H1 (cell line): ENCODE measurements around the gene NOL3. TPM values are rescaled to one million over a fixed set of nuclear protein-coding genes. Genes with fewer than 3 reads are reported as not detected.
A peak's percentile ranks its signal among the peaks of the same experiment; 100 is the strongest.

Experiments
- BRCA1 ChIP-seq: IDR thresholded peaks from 2 replicates; pipeline ENCODE4 v1.6.1; 2012; ENCODE audit warnings: low read depth, low read length, improper control_type of control experiment
- CHD2 ChIP-seq: IDR thresholded peaks from 2 replicates; pipeline ENCODE4 v1.6.1; 2012; ENCODE audit warnings: low read length, improper control_type of control experiment
- CREB1 ChIP-seq: IDR thresholded peaks from 2 replicates; pipeline ENCODE4 v1.6.1; 2012; ENCODE audit warnings: inconsistent platforms
- FOSL1 ChIP-seq: IDR thresholded peaks from 2 replicates; pipeline ENCODE4 v1.6.1; 2011; ENCODE audit warnings: mild to moderate bottlenecking, low read depth, low read length, moderate library complexity; ENCODE audit not compliant: insufficient read depth
- GTF2F1 ChIP-seq: IDR thresholded peaks from 2 replicates; pipeline ENCODE4 v1.6.1; 2012; ENCODE audit warnings: low read depth, low read length, improper control_type of control experiment, borderline replicate concordance
- HDAC2 ChIP-seq, 2 experiments: fragments of 300-600 bp in 1 of 2; sonication (generic) in 1 of 2; IDR thresholded peaks; 2 replicates each; pipeline ENCODE4 v1.6.1; 2011 to 2012; ENCODE audit warnings: low read depth in 2 of 2, low read length in 2 of 2, mild to moderate bottlenecking in 2 of 2, moderate library complexity in 2 of 2, borderline replicate concordance in 1 of 2, inconsistent platforms in 1 of 2
- JUN ChIP-seq: IDR thresholded peaks from 2 replicates; pipeline ENCODE4 v1.6.1; 2011; ENCODE audit warnings: low read depth, mild to moderate bottlenecking, improper control_type of control experiment, low read length
- KDM1A ChIP-seq: fragments of 200-600, 300-600 bp; sonication (generic); IDR thresholded peaks from 2 replicates; pipeline ENCODE4 v1.7.1; 2016; ENCODE audit warnings: mild to moderate bottlenecking, low read length, borderline replicate concordance
- NANOG ChIP-seq: IDR thresholded peaks from 2 replicates; pipeline ENCODE4 v1.6.1; 2011; ENCODE audit warnings: low read length, low read depth, mild to moderate bottlenecking, inconsistent platforms; ENCODE audit not compliant: insufficient read depth, poor library complexity, severe bottlenecking
- NRF1 ChIP-seq: IDR thresholded peaks from 2 replicates; pipeline ENCODE4 v1.6.1; 2011; ENCODE audit warnings: mild to moderate bottlenecking, low read depth, low read length, improper control_type of control experiment
- POLR2A ChIP-seq, 2 experiments: IDR thresholded peaks; 1 replicate in 1 of 2; 2 replicates in 1 of 2; pipeline ENCODE4 v1.6.1; 2011; ENCODE audit warnings: low read depth in 2 of 2, low read length in 2 of 2, mild to moderate bottlenecking in 2 of 2; ENCODE audit errors: control extremely low read depth in 1 of 2
- POU5F1 ChIP-seq: IDR thresholded peaks from 2 replicates; pipeline ENCODE4 v1.6.1; 2011; ENCODE audit warnings: low read depth, mild to moderate bottlenecking, low read length, moderate library complexity
- RAD21 ChIP-seq, 2 experiments: IDR thresholded peaks in 1 of 2; conservative IDR thresholded peaks in 1 of 2; 2 replicates each; pipeline ENCODE4 v1.6.1; 2011; ENCODE audit warnings: low read depth in 2 of 2, low read length in 2 of 2, improper control_type of control experiment in 1 of 2, inconsistent platforms in 1 of 2, mild to moderate bottlenecking in 1 of 2, moderate library complexity in 1 of 2
- RNF2 ChIP-seq: fragments of 200-900, 300-1000 bp; sonication (generic); IDR thresholded peaks from 2 replicates; pipeline ENCODE4 v1.7.1; 2016; ENCODE audit warnings: borderline replicate concordance, low read depth, mild to moderate bottlenecking, antibody characterized with exemption, low read length; ENCODE audit not compliant: poor library complexity, severe bottlenecking; ENCODE audit errors: missing control alignments
- SAP30 ChIP-seq: fragments of 300-600 bp; sonication (generic); IDR thresholded peaks from 2 replicates; pipeline ENCODE4 v1.7.1; 2012; ENCODE audit warnings: low read length, moderate library complexity, mild to moderate bottlenecking, inconsistent platforms; ENCODE audit not compliant: insufficient read depth, insufficient replicate concordance
- SIN3A ChIP-seq, 2 experiments: IDR thresholded peaks in 1 of 2; conservative IDR thresholded peaks in 1 of 2; 2 replicates each; pipeline ENCODE4 v1.6.1; 2011 to 2012; ENCODE audit warnings: low read length in 2 of 2, improper control_type of control experiment in 1 of 2, low read depth in 1 of 2, mild to moderate bottlenecking in 1 of 2
- SP1 ChIP-seq: IDR thresholded peaks from 2 replicates; pipeline ENCODE4 v1.6.1; 2011; ENCODE audit warnings: low read depth, low read length
- TAF1 ChIP-seq: IDR thresholded peaks from 2 replicates; pipeline ENCODE4 v1.6.1; 2011; ENCODE audit warnings: mild to moderate bottlenecking, low read depth, low read length
- TBP ChIP-seq: IDR thresholded peaks from 2 replicates; pipeline ENCODE4 v1.6.1; 2011; ENCODE audit warnings: low read depth, low read length, improper control_type of control experiment
- polyA plus RNA-seq, 7 experiments: library from polyadenylated mRNA; depleted of rRNA in 3 of 7; stranded (reverse) in 5 of 7; unstranded in 2 of 7; fragments of >200 nt in 5 of 7; fragments of 200-250 nt in 2 of 7; gene quantifications; 1 replicate in 5 of 7; 2 replicates in 1 of 7; 4 replicates in 1 of 7; pipeline versions ENCODE4 v1.2.1 to v1.2.3, GENCODE V29; 2011 to 2013; ENCODE audit warnings: missing spikeins in 2 of 7, mixed read lengths in 2 of 7
- total RNA-seq: library from RNA; stranded (reverse); fragmentation: NEBNext Ultra II Directional; extraction: Animal tissue kit (Norgen Biotek cat#: 25700); gene quantifications from 2 replicates; pipeline ENCODE4 v1.2.1, GENCODE V29; 2021
- TF ChIP-seq, protein P1 (sequence below): IDR thresholded peaks from 2 replicates; pipeline ENCODE4 v1.6.1; 2012; ENCODE audit warnings: inconsistent platforms
- TF ChIP-seq, protein P2 (sequence below): IDR thresholded peaks from 2 replicates; pipeline ENCODE4 v1.6.1; 2012; ENCODE audit warnings: low read length, inconsistent platforms

The NOL3 gene
- total and polyA plus RNA-seq, 2 of the 8 experiments (the other 6 are each of a cell fraction or from before 2014, with no cell fraction given) = 2.2 to 4.6 TPM

DNA sequence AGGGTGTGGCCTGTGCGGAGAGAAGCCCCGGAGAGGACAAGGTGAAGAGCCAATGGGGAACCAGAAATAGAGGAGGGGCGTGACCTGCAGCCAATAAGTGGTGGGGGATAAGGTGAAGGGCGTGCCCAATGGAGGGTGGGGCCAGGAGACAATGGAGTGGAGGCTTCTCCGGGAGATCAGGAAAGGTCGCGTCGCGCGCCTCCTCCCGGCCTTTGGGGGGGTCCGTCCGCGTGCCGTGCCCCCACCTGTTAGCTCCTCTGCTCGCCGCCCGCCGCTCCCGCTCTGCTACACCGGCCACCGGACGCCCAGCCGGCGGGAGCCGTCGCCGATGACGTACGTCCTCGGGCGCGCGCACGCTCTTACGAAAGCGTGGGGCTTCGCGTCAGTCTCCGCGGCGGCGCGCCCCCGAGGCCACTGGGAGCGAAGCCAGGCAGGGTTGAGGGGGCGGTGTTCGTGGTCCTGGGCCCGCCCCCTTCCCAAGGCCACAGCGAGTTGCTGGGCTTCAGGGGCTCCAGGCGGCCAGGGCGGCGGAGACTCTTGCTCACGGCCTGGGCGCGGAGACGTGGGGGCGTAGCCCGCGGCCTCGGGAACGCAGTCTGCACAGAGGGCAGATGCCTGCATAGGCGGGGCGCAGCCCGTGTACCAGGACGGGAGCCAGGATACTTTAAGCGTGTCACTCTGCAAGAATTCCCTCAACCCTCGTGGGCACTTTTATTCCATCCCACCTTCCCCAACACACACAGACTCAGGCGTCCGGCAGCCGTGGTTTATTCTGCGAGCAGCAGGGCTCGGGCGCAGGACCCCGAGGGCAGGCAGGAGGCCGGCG lies 13.5 kb downstream of the NOL3 start, which contains the start of gene MATCAP1 (continued):
- TF ChIP-seq HDAC2 (IDR thresholded peaks at IDR 0.05; ENCODE audit: borderline replicate concordance in 1 of 2, low read depth in 2 of 2, low read length in 2 of 2) (no peak), SIN3A (conservative IDR thresholded peaks at IDR 0.05 in 1 of 2, IDR thresholded peaks at IDR 0.05 in 1 of 2; ENCODE audit: low read depth in 1 of 2, low read length in 2 of 2) (peak in 1 of 2 experiments; percentile 16; a peak in 1 of 4 replicates), RNF2 (no peak), POU5F1 (no peak), TAF1 (peak; percentile 62), NRF1 (no peak), CREB1 (peak; percentile 95), POLR2A (IDR thresholded peaks at IDR 0.05; ENCODE audit: control extremely low read depth in 1 of 2, low read depth in 2 of 2, low read length in 2 of 2) (peak in 1 of 2 experiments; percentile 79; a peak in 2 of 3 replicates), JUN (no peak), GTF2F1 (no peak), CHD2 (peak; percentile 88), KDM1A (no peak), BRCA1 (no peak), SP1 (peak; percentile 98), SAP30 (no peak), FOSL1 (no peak), TBP (no peak; the same call in 1 of the 2 replicates), RAD21 (IDR thresholded peaks at IDR 0.05 in 1 of 2, conservative IDR thresholded peaks at IDR 0.05 in 1 of 2; ENCODE audit: low read depth in 2 of 2, low read length in 2 of 2) (no peak), NANOG (no peak)
- TF ChIP-seq, protein P1, sequence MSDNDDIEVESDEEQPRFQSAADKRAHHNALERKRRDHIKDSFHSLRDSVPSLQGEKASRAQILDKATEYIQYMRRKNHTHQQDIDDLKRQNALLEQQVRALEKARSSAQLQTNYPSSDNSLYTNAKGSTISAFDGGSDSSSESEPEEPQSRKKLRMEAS = peak; percentile 52
- TF ChIP-seq, protein P2, sequence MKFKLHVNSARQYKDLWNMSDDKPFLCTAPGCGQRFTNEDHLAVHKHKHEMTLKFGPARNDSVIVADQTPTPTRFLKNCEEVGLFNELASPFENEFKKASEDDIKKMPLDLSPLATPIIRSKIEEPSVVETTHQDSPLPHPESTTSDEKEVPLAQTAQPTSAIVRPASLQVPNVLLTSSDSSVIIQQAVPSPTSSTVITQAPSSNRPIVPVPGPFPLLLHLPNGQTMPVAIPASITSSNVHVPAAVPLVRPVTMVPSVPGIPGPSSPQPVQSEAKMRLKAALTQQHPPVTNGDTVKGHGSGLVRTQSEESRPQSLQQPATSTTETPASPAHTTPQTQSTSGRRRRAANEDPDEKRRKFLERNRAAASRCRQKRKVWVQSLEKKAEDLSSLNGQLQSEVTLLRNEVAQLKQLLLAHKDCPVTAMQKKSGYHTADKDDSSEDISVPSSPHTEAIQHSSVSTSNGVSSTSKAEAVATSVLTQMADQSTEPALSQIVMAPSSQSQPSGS = no peak
